Panc1 (cell line): ENCODE data around the gene ABCA7. TPM values are rescaled to one million over a fixed set of nuclear protein-coding genes. Genes with fewer than 3 reads are reported as not detected.
A peak's percentile ranks its signal among the peaks of the same experiment; 100 is the strongest.

Experiments
- ATAC-seq: fragments of 200-7000 bp; cut with Tn5 transposase; 2 replicates; pipeline ENCODE4 v1.9.1; 2020; ENCODE audit warnings: mild to moderate bottlenecking, moderate library complexity
- BruUV-seq: library from RNA; stranded (reverse); fragments of 400-500 nt; replicated peaks from 2 replicates; lab custom pipeline; 2021; lab: Mats Ljungman, UMichigan
- CTCF ChIA-PET: fragments of 300-600 bp; sonication (Branson Sonifier 250); formaldehyde crosslinking; loops from one replicate; lab custom pipeline; 2022; ENCODE audit warnings: antibody characterized with exemption; lab: Charles Lee
- POLR2A ChIA-PET: fragments of 300-600 bp; sonication (Branson Sonifier 250); formaldehyde crosslinking; loops from one replicate; lab custom pipeline; 2022; ENCODE audit warnings: antibody characterized with exemption; lab: Charles Lee
- DNase-seq: peaks from one replicate; pipeline ENCODE4 v3.0.0-alpha.2; 2010; ENCODE audit warnings: low read depth, low spot score
- H3K27ac ChIP-seq: 2 replicates; pipeline ENCODE4 v1.5.1; 2011; ENCODE audit warnings: mild to moderate bottlenecking, low read length, inconsistent platforms
- H3K27me3 ChIP-seq: fragments of 200-500 bp; sonication (Bioruptor generic); 2 replicates; pipeline ENCODE4 v1.6.0; 2014; ENCODE audit warnings: low read length, inconsistent platforms; ENCODE audit not compliant: control insufficient read depth, insufficient read depth
- H3K36me3 ChIP-seq: fragments of 200-500 bp; sonication (Bioruptor generic); 2 replicates; pipeline ENCODE4 v1.5.1; 2014; ENCODE audit warnings: inconsistent platforms, mild to moderate bottlenecking, low read length, moderate library complexity; ENCODE audit not compliant: control insufficient read depth, insufficient read depth
- H3K4me1 ChIP-seq: 2 replicates; pipeline ENCODE4 v1.5.1; 2011; ENCODE audit warnings: inconsistent platforms, mild to moderate bottlenecking, low read length, moderate library complexity; ENCODE audit not compliant: control insufficient read depth, insufficient read depth
- H3K4me3 ChIP-seq, 2 experiments: 2 replicates each; pipeline ENCODE4 v1.5.1; 2011 to 2012; ENCODE audit warnings: low read depth in 2 of 2, low read length in 2 of 2, mild to moderate bottlenecking in 2 of 2, inconsistent platforms in 1 of 2, moderate library complexity in 1 of 2
- H3K9me3 ChIP-seq: fragments of 200-500 bp; sonication (Bioruptor generic); 2 replicates; pipeline ENCODE4 v1.5.1; 2014; ENCODE audit warnings: low read depth, mild to moderate bottlenecking, inconsistent platforms, low read length, moderate library complexity; ENCODE audit not compliant: control insufficient read depth, insufficient read depth
- CTCF ChIP-seq: fragments of 450-650 bp; IDR thresholded peaks from 2 replicates; pipeline ENCODE4 v1.5.1; 2017; ENCODE audit warnings: mild to moderate bottlenecking
- POLR2AphosphoS5 ChIP-seq: IDR thresholded peaks from 2 replicates; pipeline ENCODE4 v1.6.1; 2012; ENCODE audit warnings: mild to moderate bottlenecking, low read depth, low read length, moderate library complexity
- REST ChIP-seq, 2 experiments: IDR thresholded peaks; 2 replicates each; pipeline ENCODE4 v1.6.1; 2011 to 2012; ENCODE audit warnings: low read depth in 2 of 2, control low read depth in 1 of 2, low read length in 1 of 2, mild to moderate bottlenecking in 1 of 2, moderate library complexity in 1 of 2; ENCODE audit not compliant: insufficient read depth in 1 of 2
- SIN3A ChIP-seq: IDR thresholded peaks from 2 replicates; pipeline ENCODE4 v1.6.1; 2012; ENCODE audit warnings: low read depth, mild to moderate bottlenecking, low read length, moderate library complexity, borderline replicate concordance; ENCODE audit not compliant: insufficient read depth
- in situ Hi-C: cut with HindIII; loops from 2 replicates; pipeline ENCODE4 v1.10.0; 2016; ENCODE audit warnings: low sequenced_read_pairs, low pct_unique_long_range_greater_than_20kb
- intact Hi-C: fragments of 100-400 bp; cut with micrococcal nuclease; formaldehyde crosslinking; loops from one replicate; pipeline ENCODE4 v1.10.0; 2022; ENCODE audit not compliant: unreplicated experiment
- total RNA-seq: library from RNA; stranded (reverse); gene quantifications from one replicate; pipeline ENCODE4 v1.2.1, GENCODE V29; 2021; ENCODE audit not compliant: unreplicated experiment

ABCA7 gene
- total RNA-seq, 1 experiment from 2014 or later: 47.5 TPM

- 0 out of 2 replicates have a peak, but pooled peaks have one; percentile 46 for TF ChIP-seq SIN3A
- TF ChIP-seq REST (IDR thresholded peaks at IDR 0.05; ENCODE audit: insufficient read depth in 1 of 2, low read depth in 2 of 2, low read length in 1 of 2): no peak
- TF ChIP-seq POLR2AphosphoS5: peak; percentile 49
- in situ Hi-C loops (no loop called here), intact Hi-C loops (no loop called here)
- CTCF ChIA-PET: interaction anchor here (0.5 to 0.6 kb wide), 2 partner anchors 87 to 138 kb away, joined by 3 read pairs; no protein-coding TSS in a partner anchor
- Histone ChIP-seq H3K9me3 (no peaks in the 10 kb centered on the region), H3K36me3 (no peaks in the 10 kb centered on the region; the same call in 1 of the 2 replicates), H3K4me3 (peak overlapping the region; percentile 58 to 62), H3K27ac (peak overlapping the region; percentile 83), H3K4me1 (peaks cover 43% of the 10 kb centered on the region), H3K27me3 (no peaks in the 10 kb centered on the region)
- DNase-seq (no peak), ATAC-seq (no peak)
- BruUV-seq: no TSS peak
- POLR2A ChIA-PET: interaction anchor here (0.6 kb wide), 2 partner anchors 19 to 91 kb away, joined by 3 read pairs; no protein-coding TSS in a partner anchor
These were observed 66.2 kb downstream of the ABCA7 start for GRCh38 chr19:1105873-1106840.

- in situ Hi-C loops: no loop called here
- intact Hi-C loops: no loop called here
- Histone ChIP-seq H3K27ac (peak overlapping the region; percentile 83), H3K4me1 (peaks cover 38% of the 10 kb centered on the region), H3K9me3 (no peaks in the 10 kb centered on the region), H3K36me3 (no peaks in the 10 kb centered on the region; the same call in 1 of the 2 replicates), H3K4me3 (no peak overlapping the region; a peak in 1 of 4 replicates), H3K27me3 (no peaks in the 10 kb centered on the region)
- no TSS peak for BruUV-seq
- DNase-seq (no peak), ATAC-seq (peak; percentile 39)
- TF ChIP-seq CTCF (peak; percentile 60), REST (IDR thresholded peaks at IDR 0.05; ENCODE audit: insufficient read depth in 1 of 2, low read depth in 2 of 2, low read length in 1 of 2) (no peak)
- POLR2A ChIA-PET: interaction anchor here (0.6 kb wide), 1 partner anchor 65 kb away, joined by 4 read pairs; no protein-coding TSS in a partner anchor
- CTCF ChIA-PET: interaction anchor here (0.5 kb wide), 1 partner anchor 138 kb away, joined by 3 read pairs; no protein-coding TSS in a partner anchor
These were observed 67.1 kb downstream of the ABCA7 start for GRCh38 chr19:1106841-1107660.
